ENCODE data around the gene F8.
A peak's percentile ranks its signal among the peaks of the same experiment; 100 is the strongest.
"Not testable (repeated sequence)": the region's sequence is repeated elsewhere in the genome, so short reads cannot be mapped to it uniquely, and the experiment has no call there.

Gene F8

GRCh38 chrX:154981116-154981411, 41.5 kb downstream of the F8 start:
- DNase-seq (ENCODE audit: low spot score) = no peak

DNA sequence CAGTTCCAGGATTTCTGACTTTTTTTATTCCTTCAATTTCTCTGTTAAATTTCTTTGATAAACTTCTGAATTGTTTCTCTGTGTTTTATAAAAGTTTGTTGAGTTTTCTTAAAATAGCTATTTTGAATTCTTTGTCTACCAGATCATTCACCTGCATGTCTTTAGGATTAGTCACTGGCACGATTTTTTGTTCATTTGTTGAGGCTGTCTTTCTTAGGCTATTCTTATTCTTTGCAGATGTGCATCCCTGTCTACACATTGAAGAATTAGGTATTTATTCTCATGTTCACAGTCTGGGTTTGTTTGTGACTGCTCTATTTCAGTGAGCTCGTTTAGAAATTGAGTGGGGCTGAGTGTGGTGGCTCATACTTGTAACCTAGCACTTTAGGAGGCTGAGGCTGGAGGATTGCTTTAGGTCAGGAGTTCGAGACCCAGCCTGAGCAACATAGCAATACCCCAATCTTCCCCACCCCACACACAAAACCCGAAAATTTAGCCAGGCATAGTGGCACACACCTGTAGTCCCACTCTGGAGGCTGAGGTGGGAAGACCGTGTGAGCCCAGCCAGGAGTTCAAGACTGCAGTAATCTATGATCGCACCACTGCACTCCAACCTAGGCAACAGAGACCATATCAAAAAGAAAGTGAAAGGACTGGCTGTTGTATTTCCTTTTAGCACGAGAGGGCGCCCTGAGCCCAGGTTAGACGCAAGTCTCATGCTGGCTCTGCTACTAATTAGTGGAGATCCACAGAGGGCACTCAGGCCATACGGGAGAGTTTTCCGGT, 42.0 kb downstream of the F8 start:
- peak; percentile 62 for DNase-seq (ENCODE audit: low spot score)

GRCh38 chrX:154979629-154980028, 42.9 kb downstream of the F8 start:
- no peak for DNase-seq (ENCODE audit: low spot score)

DNA sequence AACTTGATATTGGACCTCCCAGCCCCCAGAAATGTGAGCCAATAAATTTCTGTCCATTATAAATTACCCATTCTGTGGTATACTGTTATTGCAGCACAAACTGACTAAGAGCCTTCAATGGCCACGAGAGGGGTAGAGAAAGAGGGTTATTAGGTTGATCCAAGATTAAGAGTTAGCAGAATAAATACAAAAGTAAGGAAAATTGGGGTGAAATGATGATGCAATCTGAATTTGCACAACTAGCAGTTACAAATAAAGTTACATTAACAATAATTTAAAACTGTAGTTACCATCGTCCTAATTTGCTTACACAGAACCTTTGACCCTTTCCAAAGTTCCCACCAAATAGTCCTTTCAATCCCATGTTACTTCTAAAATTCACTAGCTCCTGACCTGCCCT, 54.2 kb downstream of the F8 start:
- DNase-seq (ENCODE audit: low spot score) = no peak

- DNase-seq (ENCODE audit: low spot score) = peak; percentile 1
Measured at GRCh38 chrX:154967603-154968002, 54.9 kb downstream of the F8 start.

- DNase-seq (ENCODE audit: low spot score) = no peak
Measured at GRCh38 chrX:154961947-154962346, 60.6 kb downstream of the F8 start.

DNA sequence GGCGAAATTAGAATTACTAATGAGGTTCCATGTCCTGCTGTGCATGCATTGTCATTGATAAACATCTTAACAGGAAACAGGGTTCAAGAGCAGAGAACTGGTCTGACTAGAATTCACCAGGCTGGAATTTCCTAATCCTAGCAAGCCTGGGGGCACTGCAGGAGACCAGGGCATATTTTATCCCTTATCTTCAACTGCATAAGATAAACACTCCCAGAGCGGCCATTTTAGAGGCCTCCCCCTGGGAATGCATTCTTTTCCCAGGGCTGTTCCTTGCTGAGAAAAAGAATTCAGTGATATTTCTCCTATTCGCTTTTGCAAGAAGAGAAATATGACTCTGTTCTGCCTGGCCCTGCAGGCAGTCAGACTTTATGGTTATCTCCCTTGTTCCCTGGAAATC, 66.7 kb downstream of the F8 start:
- not testable (repeated sequence) for DNase-seq (ENCODE audit: low spot score)

DNA sequence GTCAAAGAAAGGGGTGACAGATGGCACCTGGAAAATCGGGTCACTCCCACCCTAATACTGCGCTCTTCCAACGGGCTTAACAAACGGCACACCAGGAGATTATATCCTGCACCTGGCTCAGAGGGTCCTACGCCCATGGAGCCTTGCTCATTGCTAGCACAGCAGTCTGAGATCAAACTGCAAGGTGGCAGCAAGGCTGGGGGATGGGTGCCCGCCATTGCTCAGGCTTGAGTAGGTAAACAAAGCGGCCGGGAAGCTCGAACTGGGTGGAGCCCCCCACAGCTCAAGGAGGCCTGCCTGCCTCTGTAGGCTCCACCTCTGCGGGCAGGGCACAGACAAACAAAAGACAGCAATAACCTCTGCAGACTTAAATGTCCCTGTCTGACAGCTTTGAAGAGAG, 83.3 kb downstream of the F8 start:
- DNase-seq (ENCODE audit: low spot score) = not testable (repeated sequence)

DNA sequence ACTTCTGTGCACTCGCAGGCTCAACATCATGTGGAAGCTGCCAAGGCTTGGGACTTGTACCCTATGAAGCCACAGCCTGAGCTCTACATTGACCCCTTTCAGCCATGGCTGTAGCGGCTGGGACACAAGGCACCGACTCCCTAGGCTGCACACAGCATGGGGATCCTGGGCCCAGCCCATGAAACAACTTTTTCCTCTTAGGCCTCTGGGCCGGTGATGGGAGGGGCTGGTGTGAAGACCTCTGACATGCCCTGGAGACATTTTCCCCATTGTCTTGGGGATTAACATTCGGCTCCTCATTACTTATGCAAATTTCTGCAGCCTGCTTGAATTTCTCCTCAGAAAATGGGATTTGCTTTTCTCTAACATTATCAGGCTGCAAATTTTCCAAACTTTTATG, 97.8 kb downstream of the F8 start:
- DNase-seq (ENCODE audit: low spot score) = not testable (repeated sequence)

- DNase-seq (ENCODE audit: low spot score) = peak; percentile 37
Measured at GRCh38 chrX:154918060-154918483, 104.5 kb downstream of the F8 start.

DNA sequence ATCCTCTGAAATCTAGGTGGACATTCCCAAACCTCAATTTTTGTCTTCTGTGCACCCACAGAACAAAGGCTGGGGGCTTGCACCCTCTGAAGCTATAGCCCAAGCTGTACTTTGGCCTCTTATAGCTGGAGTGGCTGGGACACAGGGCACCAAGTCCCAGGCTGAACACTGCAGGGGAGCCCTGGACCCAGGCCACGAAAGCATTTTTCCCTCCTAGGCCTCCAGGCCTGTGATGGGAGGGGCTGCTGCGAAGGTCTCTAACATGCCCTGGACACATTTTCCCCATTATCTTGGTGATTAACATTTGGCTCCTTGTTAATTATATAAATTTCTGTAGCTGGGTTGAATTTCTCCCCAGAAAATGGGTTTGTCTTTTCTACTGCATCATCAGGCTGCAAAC, 108.5 kb downstream of the F8 start:
- no peak for DNase-seq (ENCODE audit: low spot score)

- DNase-seq (ENCODE audit: low spot score) = not testable (repeated sequence)
Measured at GRCh38 chrX:154910528-154910927, 112.0 kb downstream of the F8 start.

- not testable (repeated sequence) for DNase-seq (ENCODE audit: low spot score)
Measured at GRCh38 chrX:154910048-154910447, 112.5 kb downstream of the F8 start.

- DNase-seq (ENCODE audit: low spot score) = no peak
Measured at GRCh38 chrX:154908821-154909220, 113.7 kb downstream of the F8 start.

GRCh38 chrX:154902408-154902807, 120.1 kb downstream of the F8 start:
- no peak for DNase-seq (ENCODE audit: low spot score)

GRCh38 chrX:154900323-154900722, 122.2 kb downstream of the F8 start:
- DNase-seq (ENCODE audit: low spot score) = no peak

DNA sequence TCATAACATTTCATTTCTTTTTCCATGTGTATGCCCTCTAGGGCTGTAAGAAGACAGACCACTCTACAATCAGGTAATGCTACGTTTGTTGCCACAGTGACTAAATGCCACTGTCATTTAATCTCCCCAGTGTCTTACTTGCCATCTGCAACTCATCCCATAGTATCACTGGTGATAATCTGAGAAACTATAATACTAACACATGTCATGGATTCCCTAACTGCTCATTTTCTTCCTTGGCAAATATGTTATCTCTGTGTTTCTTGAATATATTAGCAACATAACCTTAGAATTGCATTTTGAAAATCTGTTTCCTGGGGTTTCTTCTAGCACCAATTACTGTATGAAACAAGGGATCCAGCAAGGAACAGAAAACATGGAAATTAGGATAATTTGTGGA, 130.2 kb downstream of the F8 start:
- DNase-seq (ENCODE audit: low spot score) = no peak

DNA sequence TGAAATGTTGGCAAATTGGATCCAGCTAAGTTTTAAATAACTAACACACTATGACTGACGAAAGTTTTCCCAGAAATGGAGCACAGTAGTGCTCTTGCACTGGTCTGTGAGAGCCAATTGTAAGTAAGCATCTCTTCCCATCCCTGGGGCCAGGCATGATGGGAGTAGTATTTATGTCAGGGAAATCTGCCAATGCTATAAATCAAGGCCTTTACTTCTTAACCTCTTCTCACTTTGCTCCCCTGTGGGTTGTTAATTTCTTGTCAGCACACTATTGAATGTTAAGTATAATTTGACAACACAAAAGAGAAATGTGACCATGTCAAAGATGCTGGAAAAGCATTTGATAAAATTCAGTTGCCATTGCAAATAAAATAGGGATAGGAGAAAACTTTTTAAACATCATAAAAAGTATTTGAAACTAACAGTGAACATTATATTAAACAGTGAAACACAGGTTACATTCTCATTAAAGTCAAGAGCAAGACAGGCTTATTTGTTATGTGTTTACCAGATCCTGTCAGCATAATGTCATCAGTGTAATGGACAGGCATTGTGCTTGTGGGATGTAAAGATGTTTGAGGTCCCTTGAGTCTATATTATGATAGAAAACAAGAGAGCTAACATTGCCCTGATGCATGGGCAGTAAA, 131.4 kb downstream of the F8 start:
- no peak for DNase-seq (ENCODE audit: low spot score)

DNA sequence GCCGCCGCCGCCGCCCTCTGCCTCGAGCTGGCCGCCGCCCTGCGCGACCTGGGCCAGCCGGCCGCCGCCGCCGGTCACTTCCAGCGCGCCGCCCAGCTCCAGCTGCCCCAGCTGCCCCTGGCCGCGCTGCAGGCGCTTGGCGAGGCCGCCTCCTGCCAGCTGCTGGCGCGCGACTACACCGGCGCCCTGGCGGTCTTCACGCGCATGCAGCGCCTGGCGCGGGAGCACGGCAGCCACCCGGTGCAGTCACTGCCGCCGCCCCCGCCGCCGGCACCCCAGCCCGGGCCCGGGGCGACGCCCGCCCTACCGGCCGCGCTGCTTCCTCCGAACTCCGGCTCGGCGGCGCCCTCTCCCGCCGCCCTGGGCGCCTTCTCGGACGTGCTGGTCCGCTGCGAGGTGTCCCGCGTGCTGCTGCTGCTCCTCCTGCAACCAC, 135.7 kb downstream of the F8 start:
- not testable (repeated sequence) for DNase-seq (ENCODE audit: low spot score)

- DNase-seq (ENCODE audit: low spot score) = not testable (repeated sequence)
Measured at GRCh38 chrX:154886069-154886788, 136.3 kb downstream of the F8 start, which contains the start of gene F8A1. Gene F8A1 (plus strand): TSS chrX:154886355. CDS start chrX:154886375, 20 bp downstream.

- not testable (repeated sequence) for DNase-seq (ENCODE audit: low spot score)
Measured at GRCh38 chrX:154885549-154885948, 137.0 kb downstream of the F8 start.

- DNase-seq (ENCODE audit: low spot score) = not testable (repeated sequence)
Measured at GRCh38 chrX:154885057-154885456, 137.5 kb downstream of the F8 start.

GRCh38 chrX:154884069-154884468, 138.5 kb downstream of the F8 start:
- DNase-seq (ENCODE audit: low spot score) = not testable (repeated sequence)

Measured in LoVo (cell line).